Measurements from ENCODE around the gene EOLA2. TPM values are rescaled to one million over a fixed set of nuclear protein-coding genes. Genes with fewer than 3 reads are reported as not detected.

Gene EOLA2
- total RNA-seq, 1 donor from 2014 or later = 118 TPM

DNA sequence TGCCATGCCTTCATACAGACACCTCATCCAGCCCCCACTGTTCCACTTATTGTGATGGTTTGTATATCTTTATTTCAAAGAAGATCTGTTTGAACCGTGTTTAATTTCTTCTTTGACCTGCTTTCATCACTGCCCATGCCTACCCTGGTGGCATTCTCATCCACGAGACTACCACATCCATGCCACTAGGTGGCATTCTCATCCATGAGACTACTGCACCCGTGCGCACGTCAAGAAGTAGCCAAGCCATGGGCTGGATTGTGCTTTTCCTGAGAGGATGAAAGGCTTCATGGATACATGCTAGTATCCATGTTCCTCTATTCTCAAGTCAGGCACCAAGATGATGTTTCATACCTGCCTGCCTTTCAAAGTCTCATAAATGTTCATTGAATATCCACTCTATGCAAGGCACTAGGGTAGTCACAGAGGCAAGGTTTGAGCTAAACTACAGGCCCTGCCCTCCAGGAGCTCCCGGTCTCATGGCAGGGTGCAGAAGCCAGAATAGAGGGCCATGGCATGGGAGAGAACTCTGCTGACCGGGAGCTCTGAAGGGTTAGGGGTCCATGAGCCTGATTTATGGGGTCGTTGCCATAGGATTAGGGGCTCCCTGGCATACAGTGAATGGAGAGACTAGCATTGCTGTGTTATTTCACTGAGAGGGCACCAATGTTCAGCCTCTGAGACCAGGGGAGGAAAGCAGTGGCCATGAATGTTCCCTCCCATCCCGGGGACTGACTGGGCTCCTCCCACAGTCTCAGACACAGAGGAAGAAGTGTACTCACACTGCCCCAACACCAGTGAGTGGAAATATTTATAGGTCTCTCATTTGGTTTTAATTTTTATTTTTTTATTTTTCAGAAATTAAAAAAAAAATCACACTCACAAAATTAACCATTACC, 24.8 kb upstream of the EOLA2 start:
- Mint-ChIP-seq H3K36me3 (ENCODE audit: low read depth, unreplicated experiment) (peaks cover 4% of the 10 kb centered on the region), H3K4me3 (ENCODE audit: unreplicated experiment) (no peak overlapping the region), H3K27ac (ENCODE audit: unreplicated experiment) (peak overlapping the region; percentile 48), H3K4me1 (ENCODE audit: unreplicated experiment) (no peaks in the 10 kb centered on the region), H3K9me3 (ENCODE audit: unreplicated experiment) (no peaks in the 10 kb centered on the region), H3K27me3 (ENCODE audit: unreplicated experiment) (no peaks in the 10 kb centered on the region)
- DNase-seq (ENCODE audit: low spot score) = peak; percentile 31
- TF ChIP-seq, protein P1, sequence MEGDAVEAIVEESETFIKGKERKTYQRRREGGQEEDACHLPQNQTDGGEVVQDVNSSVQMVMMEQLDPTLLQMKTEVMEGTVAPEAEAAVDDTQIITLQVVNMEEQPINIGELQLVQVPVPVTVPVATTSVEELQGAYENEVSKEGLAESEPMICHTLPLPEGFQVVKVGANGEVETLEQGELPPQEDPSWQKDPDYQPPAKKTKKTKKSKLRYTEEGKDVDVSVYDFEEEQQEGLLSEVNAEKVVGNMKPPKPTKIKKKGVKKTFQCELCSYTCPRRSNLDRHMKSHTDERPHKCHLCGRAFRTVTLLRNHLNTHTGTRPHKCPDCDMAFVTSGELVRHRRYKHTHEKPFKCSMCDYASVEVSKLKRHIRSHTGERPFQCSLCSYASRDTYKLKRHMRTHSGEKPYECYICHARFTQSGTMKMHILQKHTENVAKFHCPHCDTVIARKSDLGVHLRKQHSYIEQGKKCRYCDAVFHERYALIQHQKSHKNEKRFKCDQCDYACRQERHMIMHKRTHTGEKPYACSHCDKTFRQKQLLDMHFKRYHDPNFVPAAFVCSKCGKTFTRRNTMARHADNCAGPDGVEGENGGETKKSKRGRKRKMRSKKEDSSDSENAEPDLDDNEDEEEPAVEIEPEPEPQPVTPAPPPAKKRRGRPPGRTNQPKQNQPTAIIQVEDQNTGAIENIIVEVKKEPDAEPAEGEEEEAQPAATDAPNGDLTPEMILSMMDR (IDR thresholded peaks at IDR 0.05; ENCODE audit: unreplicated experiment) = peak; percentile 39

DNA sequence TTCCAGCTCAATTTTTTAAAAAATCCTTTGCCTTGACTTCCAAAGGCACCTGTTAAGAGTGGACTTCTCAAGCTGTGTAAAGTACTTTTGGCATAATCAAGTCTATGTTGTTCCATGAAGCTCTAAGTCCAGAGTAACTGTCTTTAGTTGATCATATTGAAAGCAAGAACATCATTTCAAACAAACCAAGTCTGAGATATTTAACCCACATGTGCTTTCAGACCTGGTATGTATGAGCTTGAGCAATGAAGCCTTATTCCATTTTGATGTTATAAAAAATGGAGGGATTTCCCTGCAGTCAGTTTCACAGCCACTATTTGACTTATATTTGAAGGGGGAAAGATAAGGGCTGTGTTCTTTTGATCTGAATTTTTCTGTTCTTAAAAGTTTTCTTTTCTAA, 23.7 kb upstream of the EOLA2 start:
- Mint-ChIP-seq H3K27me3 (ENCODE audit: unreplicated experiment) (no peaks in the 10 kb centered on the region), H3K4me1 (ENCODE audit: unreplicated experiment) (no peaks in the 10 kb centered on the region), H3K36me3 (ENCODE audit: low read depth, unreplicated experiment) (peaks cover 4% of the 10 kb centered on the region), H3K4me3 (ENCODE audit: unreplicated experiment) (no peak overlapping the region), H3K27ac (ENCODE audit: unreplicated experiment) (no peak overlapping the region), H3K9me3 (ENCODE audit: unreplicated experiment) (no peaks in the 10 kb centered on the region)
- DNase-seq (ENCODE audit: low spot score) = no peak
- TF ChIP-seq, protein P1 (IDR thresholded peaks at IDR 0.05; ENCODE audit: unreplicated experiment) = no peak

DNA sequence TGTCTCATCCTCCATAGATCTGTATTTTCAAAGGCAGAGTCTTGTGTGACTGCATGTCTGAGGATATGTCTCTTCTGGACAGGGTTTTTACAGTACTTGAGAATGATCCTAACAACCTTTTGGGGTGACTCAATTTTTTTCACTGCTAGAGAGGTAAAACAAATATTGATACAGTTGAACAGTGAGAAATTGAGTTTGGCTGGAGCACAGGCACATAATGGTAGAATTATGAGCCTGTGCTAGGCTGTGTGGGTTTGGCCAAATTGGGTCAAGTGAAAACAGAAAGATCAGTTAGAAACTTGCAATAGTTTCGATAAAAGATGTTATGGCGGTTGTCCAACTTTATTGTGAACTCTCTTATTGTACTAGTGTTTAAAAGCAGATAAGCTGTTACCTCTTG, 23.3 kb upstream of the EOLA2 start:
- H3K4me1 Mint-ChIP-seq (ENCODE audit: unreplicated experiment) = no peaks in the 10 kb centered on the region

DNA sequence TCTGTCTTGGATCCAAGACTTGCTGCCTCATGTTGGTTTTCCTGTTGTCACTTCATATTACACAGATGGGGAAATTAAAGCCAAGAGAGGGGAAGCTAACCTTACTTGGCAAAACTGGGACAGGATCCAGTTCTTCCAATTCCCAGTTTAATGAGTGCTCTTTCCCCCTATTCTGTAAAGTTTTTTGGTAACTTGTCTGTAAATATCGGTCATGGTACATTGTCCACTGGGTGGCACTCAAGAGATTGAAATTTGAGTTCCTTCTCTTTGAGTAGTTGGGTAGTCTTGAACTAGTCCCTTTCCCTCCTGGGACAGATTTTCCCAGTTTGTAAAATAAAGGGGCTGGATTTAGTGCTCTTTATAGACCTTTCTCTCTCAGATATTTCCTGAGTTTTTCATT, 12.4 kb upstream of the EOLA2 start:
- TF ChIP-seq, protein P1 (IDR thresholded peaks at IDR 0.05; ENCODE audit: unreplicated experiment) = peak; percentile 25
- no peak for DNase-seq (ENCODE audit: low spot score)
- H3K4me3 Mint-ChIP-seq (ENCODE audit: unreplicated experiment) = no peak overlapping the region
- peaks cover 2% of the 10 kb centered on the region for H3K4me1 Mint-ChIP-seq (ENCODE audit: unreplicated experiment)
- H3K27ac Mint-ChIP-seq (ENCODE audit: unreplicated experiment) = no peak overlapping the region
- H3K9me3 Mint-ChIP-seq (ENCODE audit: unreplicated experiment) = no peaks in the 10 kb centered on the region
- peaks cover 9% of the 10 kb centered on the region for H3K36me3 Mint-ChIP-seq (ENCODE audit: low read depth, unreplicated experiment)
- peaks cover 1% of the 10 kb centered on the region for H3K27me3 Mint-ChIP-seq (ENCODE audit: unreplicated experiment)

More for the DNA sequence above, 23.3 kb upstream of the EOLA2 start:
- Mint-ChIP-seq H3K4me3 (ENCODE audit: unreplicated experiment) (no peak overlapping the region), H3K27me3 (ENCODE audit: unreplicated experiment) (no peaks in the 10 kb centered on the region), H3K27ac (ENCODE audit: unreplicated experiment) (no peak overlapping the region), H3K36me3 (ENCODE audit: low read depth, unreplicated experiment) (peaks cover 4% of the 10 kb centered on the region), H3K9me3 (ENCODE audit: unreplicated experiment) (no peaks in the 10 kb centered on the region)
- TF ChIP-seq, protein P1 (IDR thresholded peaks at IDR 0.05; ENCODE audit: unreplicated experiment) = no peak
- no peak for DNase-seq (ENCODE audit: low spot score)

All from endothelial cell (in vitro differentiated cells).